Stimulated activated CD8-positive, alpha-beta memory T cell treated with anti-CD3 and anti-CD28 coated beads, Interleukin-12 subunit alpha, Interleukin-12 subunit beta, amount 100 ng/mL, for 1 hour (primary cell): Measurements from ENCODE around the gene FIBCD1.

ENCODE experiments used
- DNase-seq: peaks from one replicate; pipeline ENCODE4 v3.0.0-alpha.2; 2020; ENCODE audit warnings: low read depth

Gene FIBCD1

GRCh38 chr9:130938652-130939404, at the start of gene FIBCD1:
TSS of gene FIBCD1 (minus strand) at chr9:130939247. CDS start at chr9:130938607, 640 bp downstream.
- no peak for DNase-seq

- DNase-seq = no peak
These were observed 49.3 kb upstream of the FIBCD1 start for GRCh38 chr9:130988400-130988747.

- no peak for DNase-seq
These were observed 48.8 kb upstream of the FIBCD1 start for GRCh38 chr9:130987738-130988399.

GRCh38 chr9:130987054-130987453, 48.0 kb upstream of the FIBCD1 start:
- DNase-seq = no peak

- no peak for DNase-seq
These were observed 47.4 kb upstream of the FIBCD1 start for GRCh38 chr9:130986356-130986965.

GRCh38 chr9:130985606-130986162, 46.6 kb upstream of the FIBCD1 start:
- DNase-seq = no peak

- DNase-seq = no peak
These were observed 46.0 kb upstream of the FIBCD1 start for GRCh38 chr9:130985029-130985428.

- DNase-seq = no peak
These were observed 45.5 kb upstream of the FIBCD1 start for GRCh38 chr9:130984521-130984920.

- no peak for DNase-seq
These were observed 44.9 kb upstream of the FIBCD1 start for GRCh38 chr9:130983970-130984369.

GRCh38 chr9:130983359-130983670, 44.3 kb upstream of the FIBCD1 start:
- DNase-seq = no peak

GRCh38 chr9:130982636-130983358, 43.8 kb upstream of the FIBCD1 start:
- DNase-seq = no peak

- no peak for DNase-seq
These were observed 42.7 kb upstream of the FIBCD1 start for GRCh38 chr9:130981756-130982137.

- DNase-seq = no peak
These were observed 42.1 kb upstream of the FIBCD1 start for GRCh38 chr9:130981002-130981755.

GRCh38 chr9:130980526-130980925, 41.5 kb upstream of the FIBCD1 start:
- DNase-seq = no peak

- no peak for DNase-seq
These were observed 40.7 kb upstream of the FIBCD1 start for GRCh38 chr9:130979591-130980385.

GRCh38 chr9:130977811-130978221, 38.8 kb upstream of the FIBCD1 start:
- DNase-seq = no peak

- DNase-seq = no peak
These were observed 37.1 kb upstream of the FIBCD1 start for GRCh38 chr9:130975932-130976841.

- no peak for DNase-seq
These were observed 36.1 kb upstream of the FIBCD1 start for GRCh38 chr9:130975156-130975555.

- no peak for DNase-seq
These were observed 35.6 kb upstream of the FIBCD1 start for GRCh38 chr9:130974697-130975096.
